Astrocyte (in vitro differentiated cells and primary cell): Measurements from ENCODE around the gene PTPN22. TPM values are rescaled to one million over a fixed set of nuclear protein-coding genes. Genes with fewer than 3 reads are reported as not detected.

ENCODE experiments used
- DNase-seq: peaks from one replicate; pipeline ENCODE4 v3.0.0-alpha.2; 2010; ENCODE audit warnings: low read depth
- FAIRE-seq: peaks from 2 replicates; lab custom pipeline; 2011; peaks lifted over from hg19 to GRCh38; lab: Jason Lieb, UNC
- H2AFZ ChIP-seq: 2 replicates; pipeline ENCODE4 v1.6.0; 2012; ENCODE audit warnings: low read depth, low read length, inconsistent platforms
- H3K27ac ChIP-seq: 2 replicates; pipeline ENCODE4 v1.5.1; 2011; ENCODE audit warnings: low read depth, low read length, inconsistent platforms
- H3K27me3 ChIP-seq: 2 replicates; pipeline ENCODE4 v1.6.0; 2011; ENCODE audit warnings: low read length, inconsistent platforms; ENCODE audit not compliant: insufficient read depth
- H3K36me3 ChIP-seq: 2 replicates; pipeline ENCODE4 v1.5.1; 2011; ENCODE audit warnings: low read length, inconsistent platforms; ENCODE audit not compliant: insufficient read depth
- H3K4me1 ChIP-seq: 2 replicates; pipeline ENCODE4 v1.5.1; 2011; ENCODE audit warnings: low read length, inconsistent platforms; ENCODE audit not compliant: insufficient read depth
- H3K4me2 ChIP-seq: 2 replicates; pipeline ENCODE4 v1.6.0; 2012; ENCODE audit warnings: low read length, inconsistent platforms
- H3K4me3 ChIP-seq: 2 replicates; pipeline ENCODE4 v1.5.1; 2011; ENCODE audit warnings: low read depth, mild to moderate bottlenecking, low read length, inconsistent platforms; ENCODE audit not compliant: insufficient read depth
- H3K79me2 ChIP-seq: 2 replicates; pipeline ENCODE4 v1.6.0; 2012; ENCODE audit warnings: mild to moderate bottlenecking, low read length, inconsistent platforms; ENCODE audit not compliant: insufficient read depth
- H3K9ac ChIP-seq: 2 replicates; pipeline ENCODE4 v1.6.0; 2012; ENCODE audit warnings: mild to moderate bottlenecking, low read length, inconsistent platforms
- H3K9me3 ChIP-seq: 2 replicates; pipeline ENCODE4 v1.5.1; 2012; ENCODE audit warnings: low read depth, mild to moderate bottlenecking, low read length, inconsistent platforms; ENCODE audit not compliant: insufficient read depth
- H4K20me1 ChIP-seq: 2 replicates; pipeline ENCODE4 v1.6.0; 2012; ENCODE audit warnings: low read length, inconsistent platforms; ENCODE audit not compliant: insufficient read depth
- H3K27ac Mint-ChIP-seq: one replicate; pipeline ENCODE4 v1.8.0; 2021; ENCODE audit warnings: mild to moderate bottlenecking, mixed read lengths; ENCODE audit not compliant: unreplicated experiment
- H3K27me3 Mint-ChIP-seq: one replicate; pipeline ENCODE4 v1.8.0; 2021; ENCODE audit warnings: low read depth, mixed read lengths; ENCODE audit not compliant: unreplicated experiment
- H3K36me3 Mint-ChIP-seq: one replicate; pipeline ENCODE4 v1.8.0; 2021; ENCODE audit warnings: low read depth, mixed read lengths; ENCODE audit not compliant: unreplicated experiment
- H3K4me1 Mint-ChIP-seq: one replicate; pipeline ENCODE4 v1.8.0; 2021; ENCODE audit warnings: low read depth, mixed read lengths; ENCODE audit not compliant: unreplicated experiment
- H3K4me3 Mint-ChIP-seq: one replicate; pipeline ENCODE4 v1.8.0; 2021; ENCODE audit warnings: mild to moderate bottlenecking, moderate library complexity, mixed read lengths; ENCODE audit not compliant: unreplicated experiment
- H3K9me3 Mint-ChIP-seq: one replicate; pipeline ENCODE4 v1.8.0; 2021; ENCODE audit warnings: mild to moderate bottlenecking, mixed read lengths; ENCODE audit not compliant: unreplicated experiment
- CTCF ChIP-seq: IDR thresholded peaks from 2 replicates; pipeline ENCODE4 v1.5.1; 2011; ENCODE audit warnings: low read depth, mild to moderate bottlenecking, inconsistent platforms, low read length, moderate library complexity; ENCODE audit not compliant: insufficient read depth
- EZH2 ChIP-seq: IDR thresholded peaks from 2 replicates; pipeline ENCODE4 v1.6.1; 2012; ENCODE audit warnings: mild to moderate bottlenecking, low read length, inconsistent platforms; ENCODE audit not compliant: insufficient read depth
- total RNA-seq: library from RNA; stranded (reverse); gene quantifications from 2 replicates; pipeline ENCODE4 v1.2.1, GENCODE V29; 2021

Gene PTPN22
- total RNA-seq, 1 donor from 2014 or later = 1.3 TPM

GRCh38 chr1:113835686-113836290 lies 35.7 kb downstream of the PTPN22 start:
- Histone ChIP-seq H3K36me3 (no peaks in the 10 kb centered on the region), H3K4me3 (no peak overlapping the region), H3K27me3 (no peaks in the 10 kb centered on the region), H3K9me3 (no peaks in the 10 kb centered on the region), H3K4me1 (no peaks in the 10 kb centered on the region), H3K4me2 (no peak overlapping the region), H4K20me1 (no peaks in the 10 kb centered on the region), H3K9ac (no peak overlapping the region), H2AFZ (no peak overlapping the region), H3K27ac (no peak overlapping the region), H3K79me2 (no peaks in the 10 kb centered on the region)
- no peaks in the 10 kb centered on the region for H3K36me3 Mint-ChIP-seq
- H3K27me3 Mint-ChIP-seq = no peaks in the 10 kb centered on the region
- FAIRE-seq (no peak), DNase-seq (peak; percentile 18)
- H3K4me3 Mint-ChIP-seq = no peak overlapping the region
- H3K9me3 Mint-ChIP-seq = no peaks in the 10 kb centered on the region
- TF ChIP-seq CTCF = peak; percentile 31
- no peak for TF ChIP-seq EZH2
- H3K4me1 Mint-ChIP-seq = peaks cover 2% of the 10 kb centered on the region
- H3K27ac Mint-ChIP-seq = no peak overlapping the region

- no peak overlapping the region for H3K4me3 Mint-ChIP-seq
- no peaks in the 10 kb centered on the region for H4K20me1 ChIP-seq
- no peak for TF ChIP-seq EZH2
- no peak for TF ChIP-seq CTCF
- no peaks in the 10 kb centered on the region for H3K79me2 ChIP-seq
- H3K27me3 Mint-ChIP-seq = no peaks in the 10 kb centered on the region
- no peak overlapping the region for H3K27ac Mint-ChIP-seq
- H2AFZ ChIP-seq = no peak overlapping the region
- H3K9me3 ChIP-seq = no peaks in the 10 kb centered on the region
- H3K36me3 ChIP-seq = no peaks in the 10 kb centered on the region
- no peak overlapping the region for H3K4me2 ChIP-seq
- no peaks in the 10 kb centered on the region for H3K27me3 ChIP-seq
- H3K9ac ChIP-seq = no peak overlapping the region
- H3K4me3 ChIP-seq = no peak overlapping the region
- H3K4me1 ChIP-seq = no peaks in the 10 kb centered on the region
- no peaks in the 10 kb centered on the region for H3K36me3 Mint-ChIP-seq
- FAIRE-seq (no peak), DNase-seq (no peak)
- no peaks in the 10 kb centered on the region for H3K9me3 Mint-ChIP-seq
- H3K27ac ChIP-seq = no peak overlapping the region
- H3K4me1 Mint-ChIP-seq = peaks cover 2% of the 10 kb centered on the region
Observed at GRCh38 chr1:113834716-113835115, 36.8 kb downstream of the PTPN22 start.

GRCh38 chr1:113830039-113830438 lies 41.5 kb downstream of the PTPN22 start:
- Histone ChIP-seq H3K36me3 (no peaks in the 10 kb centered on the region), H3K9me3 (no peaks in the 10 kb centered on the region), H3K4me3 (no peak overlapping the region), H3K4me1 (no peaks in the 10 kb centered on the region), H2AFZ (no peak overlapping the region), H3K9ac (no peak overlapping the region), H4K20me1 (no peaks in the 10 kb centered on the region), H3K27ac (no peak overlapping the region), H3K79me2 (no peaks in the 10 kb centered on the region), H3K4me2 (peak overlapping the region; percentile 47), H3K27me3 (no peaks in the 10 kb centered on the region)
- no peak for FAIRE-seq
- H3K4me3 Mint-ChIP-seq = no peak overlapping the region
- no peaks in the 10 kb centered on the region for H3K9me3 Mint-ChIP-seq
- H3K4me1 Mint-ChIP-seq = peaks cover 2% of the 10 kb centered on the region
- H3K36me3 Mint-ChIP-seq = no peaks in the 10 kb centered on the region
- peak; percentile 39 for DNase-seq
- H3K27ac Mint-ChIP-seq = no peak overlapping the region
- no peak for TF ChIP-seq EZH2
- TF ChIP-seq CTCF = no peak
- no peaks in the 10 kb centered on the region for H3K27me3 Mint-ChIP-seq
